ENCODE measurements around the gene KRT6A.
"Not testable (repeated sequence)": the region's sequence is repeated elsewhere in the genome, so short reads cannot be mapped to it uniquely, and the experiment has no call there.

KRT6A gene

DNA sequence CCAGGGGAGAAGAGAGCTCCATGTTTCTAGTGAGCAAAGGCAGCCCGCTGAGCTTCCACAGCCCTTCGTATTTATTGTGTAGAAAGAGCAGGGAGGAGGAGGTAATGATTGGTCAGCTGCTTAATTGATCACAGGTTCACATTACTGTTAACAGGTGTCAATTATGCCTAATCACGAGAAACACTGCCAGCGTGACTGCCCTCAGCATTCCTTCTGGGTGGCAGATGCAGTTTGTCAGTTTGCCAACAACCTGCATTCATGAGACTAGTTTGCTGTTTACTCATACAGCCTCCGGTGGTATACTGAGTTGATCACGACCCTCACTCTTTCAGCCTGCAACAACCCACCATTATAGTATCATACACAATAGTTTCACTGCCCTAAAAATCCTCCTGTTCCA, 7.5 kb upstream of the KRT6A start:
- not testable (repeated sequence) for DNase-seq

DNA sequence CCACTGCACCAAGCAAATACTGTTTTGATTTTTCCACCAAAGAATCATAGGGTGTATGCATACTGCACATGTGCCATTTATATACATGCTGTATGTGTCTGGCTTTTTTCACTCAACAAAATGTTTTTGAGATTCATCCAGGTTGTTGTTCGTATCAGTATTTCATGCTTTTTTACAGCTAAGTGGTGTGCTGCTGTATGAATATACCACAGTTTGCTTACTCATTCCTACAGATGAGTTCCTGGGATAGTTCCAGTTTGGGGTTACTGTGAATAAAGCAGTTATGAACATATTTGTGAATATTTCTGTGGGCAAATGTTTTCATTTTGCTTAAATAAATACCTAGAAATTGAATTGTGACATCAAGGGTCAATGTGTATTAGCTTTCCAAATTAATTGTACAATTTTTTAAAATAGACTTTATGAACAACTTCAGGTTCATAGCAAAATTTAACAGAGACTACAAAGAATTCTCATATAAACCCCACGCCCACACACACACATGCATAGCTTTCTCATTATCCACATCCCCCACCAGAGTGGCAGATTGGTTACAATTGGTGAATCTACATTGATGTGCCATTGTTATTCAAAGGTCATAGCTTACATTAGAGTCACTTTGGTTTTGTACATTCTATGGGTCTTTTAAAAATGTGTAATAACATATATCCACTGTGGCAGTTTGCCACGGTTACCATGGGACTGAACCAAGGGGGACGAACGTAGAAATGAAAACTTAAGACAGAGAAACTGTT, 6.9 kb upstream of the KRT6A start:
- DNase-seq = peak; percentile 78

DNA sequence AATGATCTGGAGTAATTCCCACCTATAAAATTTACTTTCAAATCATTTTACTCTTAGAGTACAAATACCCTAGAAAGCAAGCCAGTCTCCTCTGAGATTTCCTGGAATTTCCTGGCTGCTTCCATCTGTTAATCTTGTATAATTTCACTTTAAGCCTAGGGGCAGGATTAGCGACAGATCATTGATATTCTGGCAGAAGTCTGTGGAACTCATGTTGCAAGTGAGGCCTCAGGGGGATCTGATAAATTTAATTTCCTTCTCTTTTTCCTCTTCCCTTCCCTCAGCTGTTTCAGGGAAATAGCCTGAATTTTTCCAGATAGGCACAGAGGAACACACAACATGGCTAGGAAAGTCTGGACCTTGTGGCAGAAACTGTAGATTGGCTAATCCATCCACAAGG, 5.9 kb upstream of the KRT6A start:
- no peak for DNase-seq

DNA sequence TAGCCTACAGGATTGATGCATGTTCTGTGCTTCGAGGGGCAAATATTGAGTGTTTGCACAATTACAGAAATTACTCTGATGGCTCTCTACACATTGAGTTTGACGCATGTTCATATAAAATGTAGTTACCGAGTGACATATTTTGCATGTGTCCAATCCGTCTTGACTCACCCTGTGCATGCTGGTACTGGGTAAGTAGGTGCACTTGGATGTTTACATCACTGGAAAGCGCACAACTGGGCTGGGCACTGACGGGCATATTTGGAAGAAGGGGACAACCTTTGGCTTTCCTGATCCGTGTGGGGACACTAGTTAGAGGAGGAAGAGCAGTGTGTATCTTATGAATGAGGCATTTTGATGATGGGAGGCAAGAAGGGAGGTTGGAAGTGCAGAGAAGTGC, 4.9 kb upstream of the KRT6A start:
- no peak for DNase-seq

DNA sequence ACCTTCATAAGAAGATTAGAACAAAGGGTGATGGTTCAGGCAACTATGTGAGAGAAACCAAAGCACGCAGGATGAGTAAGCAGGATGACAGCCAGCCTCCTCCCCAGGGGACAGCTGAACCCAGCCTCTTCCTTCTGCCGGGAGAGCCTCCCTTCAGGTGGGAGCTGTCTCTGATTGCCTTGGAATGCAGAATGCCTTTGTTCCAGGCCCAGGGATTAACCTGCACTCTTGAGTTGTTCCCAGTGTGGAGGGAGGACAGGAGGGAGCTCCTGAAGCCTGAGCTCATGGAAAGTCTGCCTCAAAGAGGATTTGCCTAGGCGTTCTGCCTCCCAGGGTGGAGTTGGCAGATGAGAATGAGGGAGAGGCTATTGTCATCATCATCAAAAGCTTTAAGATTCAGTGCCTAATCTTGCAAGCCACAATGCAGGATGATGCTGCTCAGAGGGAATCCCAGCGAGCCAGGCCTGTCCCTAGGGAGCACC, 3.6 kb upstream of the KRT6A start:
- DNase-seq = peak; percentile 88

DNA sequence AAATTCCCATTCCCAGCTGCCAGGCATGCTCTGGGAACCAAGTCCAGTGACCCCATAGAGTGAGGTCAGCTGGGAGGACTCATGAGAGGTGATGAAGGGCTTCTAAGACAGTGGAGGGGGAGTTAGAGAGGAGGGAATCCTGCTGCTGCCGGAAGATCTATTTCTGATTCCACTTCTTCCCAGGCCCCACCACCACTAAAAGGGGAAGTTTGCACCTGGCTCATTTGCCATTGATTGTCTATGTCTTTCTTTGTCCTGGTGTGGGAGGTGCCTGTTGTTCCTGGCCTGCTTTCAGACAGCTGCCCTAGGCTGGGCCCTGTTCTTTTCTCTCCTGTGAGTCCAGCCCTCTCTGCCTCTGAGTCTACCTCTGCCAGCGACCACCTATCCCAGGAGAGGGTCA, 3.0 kb upstream of the KRT6A start:
- no peak for DNase-seq

DNA sequence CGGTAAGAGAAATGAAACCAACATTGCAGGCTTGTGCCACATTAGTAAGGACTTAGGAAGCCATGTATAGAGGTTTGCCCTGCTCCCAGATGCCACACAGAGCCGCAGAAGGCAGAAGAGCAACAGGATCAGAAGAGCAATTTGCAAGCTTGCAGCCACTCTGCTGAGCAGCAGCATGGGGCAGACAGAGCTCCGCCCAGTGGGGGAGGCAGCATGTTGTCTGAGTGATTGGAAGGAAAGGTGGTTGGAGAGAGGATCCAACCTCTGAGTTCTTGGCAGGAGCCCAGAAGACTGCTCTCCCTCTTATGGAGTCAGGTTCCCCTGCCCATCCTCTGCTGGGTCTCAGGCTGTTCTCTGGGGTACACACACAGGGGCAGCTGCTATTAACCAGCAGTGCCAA, 2.3 kb upstream of the KRT6A start:
- DNase-seq = peak; percentile 27

DNA sequence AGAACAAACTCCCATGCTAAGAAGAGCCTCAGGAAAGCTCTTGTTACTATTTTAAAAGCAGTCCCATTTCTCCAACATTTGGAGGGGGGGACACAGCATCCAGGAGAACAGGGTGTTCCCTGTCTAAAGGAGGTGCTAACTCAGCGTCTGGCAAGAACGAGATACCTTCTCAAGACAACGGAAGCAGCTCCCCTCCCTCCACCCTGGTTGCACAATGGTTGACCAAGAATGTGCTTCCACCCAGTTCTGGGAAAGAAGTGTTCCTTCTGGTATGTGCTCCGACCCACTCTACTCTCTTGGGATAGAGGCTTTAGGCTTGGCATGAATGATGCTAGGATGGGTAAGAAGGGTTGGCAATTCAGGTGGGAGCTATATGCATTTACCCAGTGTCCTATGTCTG, 1.5 kb upstream of the KRT6A start:
- peak; percentile 73 for DNase-seq

GRCh38 chr12:52494100-52494499, 1.0 kb upstream of the KRT6A start:
- no peak for DNase-seq

- DNase-seq = not testable (repeated sequence)
Measured at GRCh38 chr12:52492405-52492804, 652 bp downstream of the KRT6A start.

- not testable (repeated sequence) for DNase-seq
Measured at GRCh38 chr12:52491495-52491894, 1.6 kb downstream of the KRT6A start.

- DNase-seq = no peak
Measured at GRCh38 chr12:52488736-52489135, 4.3 kb downstream of the KRT6A start.

- DNase-seq = not testable (repeated sequence)
Measured at GRCh38 chr12:52487744-52488443, 5.2 kb downstream of the KRT6A start.

- no peak for DNase-seq
Measured at GRCh38 chr12:52487211-52487610, 5.8 kb downstream of the KRT6A start.

DNA sequence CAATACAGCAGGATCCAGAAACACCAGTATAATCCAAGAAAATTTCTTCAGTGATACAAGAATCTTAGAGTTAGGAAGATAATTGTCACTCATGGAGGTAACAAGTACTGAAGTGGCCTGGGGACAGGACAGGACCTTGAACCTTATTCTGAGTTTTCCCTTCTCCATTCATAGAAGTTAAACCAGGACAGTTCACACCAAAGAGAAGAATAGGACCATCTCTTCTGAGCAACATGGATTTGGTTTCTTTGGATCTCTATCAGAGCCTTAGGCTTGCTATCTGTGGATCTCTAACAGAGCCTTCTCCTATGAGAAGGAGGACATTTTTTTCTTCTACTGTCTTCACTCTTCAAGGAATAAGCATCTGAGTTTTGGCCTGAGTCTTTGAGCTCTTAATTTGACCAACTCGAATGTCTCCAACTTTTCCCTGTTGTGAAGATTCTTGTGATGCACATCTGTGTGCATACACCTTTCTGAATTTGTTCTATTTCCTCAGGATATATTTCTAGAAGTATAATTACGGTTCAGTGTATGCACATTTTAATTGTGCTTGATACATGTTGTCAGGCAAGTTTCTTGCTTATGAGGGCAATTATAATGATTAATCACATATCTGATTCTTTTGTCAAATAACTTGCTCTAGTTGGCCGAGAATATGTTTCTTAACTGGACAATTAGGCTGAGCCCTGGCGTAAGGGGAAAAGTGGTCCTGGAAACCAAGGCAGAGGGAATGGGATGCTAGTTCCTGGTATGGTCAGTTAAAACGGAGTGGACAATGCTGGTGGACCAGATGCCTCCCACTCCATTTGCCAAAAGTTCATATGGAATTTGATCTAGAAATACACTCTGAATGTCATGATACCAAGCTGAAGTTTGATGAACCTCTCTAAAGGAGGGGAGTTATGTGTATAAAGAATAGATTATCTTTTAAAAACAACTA, 6.6 kb downstream of the KRT6A start:
- no peak for DNase-seq

DNA sequence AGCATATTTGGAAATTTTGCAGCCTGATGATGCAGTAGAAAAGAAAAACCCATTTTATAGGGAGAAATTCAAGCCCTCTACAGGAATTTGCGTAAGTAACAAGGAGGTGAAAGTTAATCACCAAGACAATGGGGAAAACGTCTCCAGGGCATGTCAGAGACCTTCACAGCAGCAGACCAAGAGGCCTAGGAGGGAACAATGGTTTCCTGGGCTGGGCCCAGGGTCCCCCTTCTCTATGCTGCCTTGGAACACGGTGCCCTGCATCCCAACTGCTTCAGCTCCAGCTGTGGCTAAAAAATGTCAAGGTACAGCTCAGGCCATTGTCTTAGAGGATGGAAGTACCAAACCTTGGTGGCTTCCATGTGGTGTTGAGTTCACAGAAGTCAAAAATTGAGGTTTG, 13.0 kb downstream of the KRT6A start:
- no peak for DNase-seq

DNA sequence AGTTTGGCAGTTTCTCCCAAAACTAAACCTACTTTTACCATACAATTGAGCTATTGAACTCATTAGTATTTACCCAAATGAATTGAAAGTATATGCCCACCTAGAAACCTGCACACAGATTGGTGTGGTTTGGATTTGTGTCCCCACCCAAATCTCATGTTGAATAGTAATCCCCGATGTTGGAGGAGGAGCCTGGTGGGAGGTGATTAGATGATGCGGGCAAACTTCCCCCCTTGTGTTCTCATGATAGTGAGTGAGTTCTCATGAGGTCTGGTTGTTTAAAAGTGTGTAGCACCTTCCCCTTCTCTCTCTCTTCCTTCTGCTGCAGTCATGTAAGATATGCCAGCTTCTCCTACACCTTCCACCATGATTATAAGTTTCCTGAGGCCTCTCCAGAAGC, 15.4 kb downstream of the KRT6A start:
- DNase-seq = no peak

DNA sequence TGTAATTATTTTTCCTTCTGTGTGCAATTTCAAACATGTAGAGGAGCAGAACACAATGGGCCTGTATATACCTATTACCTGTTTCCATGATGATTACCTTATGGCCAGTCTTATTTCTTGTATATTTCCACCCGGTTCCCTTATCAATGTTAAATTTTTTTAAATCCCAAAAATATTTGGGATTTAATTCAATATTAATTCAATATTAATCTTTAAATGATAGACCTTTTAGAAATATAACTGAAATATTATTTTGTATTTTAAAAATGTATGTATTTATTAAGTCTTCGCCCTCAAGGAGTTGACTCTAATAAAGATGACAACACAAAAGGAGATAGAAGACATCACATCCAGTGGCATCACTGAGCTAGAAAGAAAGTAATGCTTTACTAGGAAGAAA, 18.8 kb downstream of the KRT6A start:
- no peak for DNase-seq

GRCh38 chr12:52473768-52474167, 19.3 kb downstream of the KRT6A start, which contains the start of gene KRT6C:
TSS of gene KRT6C (minus strand) at chr12:52473805. CDS start at chr12:52473737, 68 bp downstream.
- no peak for DNase-seq

- DNase-seq = no peak
Measured at GRCh38 chr12:52469853-52470252, 23.2 kb downstream of the KRT6A start.

DNA sequence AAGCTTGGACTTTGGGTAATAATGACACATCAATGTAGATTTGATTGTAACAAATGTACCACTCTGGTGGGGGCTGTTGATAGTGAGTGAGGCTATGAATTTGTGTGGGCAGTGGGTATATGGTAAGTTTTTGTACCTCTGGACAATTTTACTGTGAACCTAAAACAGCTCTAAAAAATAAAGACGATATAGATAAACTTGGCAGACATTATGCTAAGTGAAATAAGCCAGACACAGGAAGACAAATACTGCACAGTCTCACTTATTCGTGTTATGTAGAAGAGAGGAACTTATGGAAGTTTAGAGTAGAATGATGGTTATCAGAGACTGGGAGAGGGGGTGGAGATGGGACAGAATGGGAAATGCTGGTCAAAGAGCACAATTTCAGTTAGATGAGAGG, 28.2 kb downstream of the KRT6A start:
- no peak for DNase-seq

- DNase-seq = no peak
Measured at GRCh38 chr12:52461693-52462092, 31.4 kb downstream of the KRT6A start.

DNA sequence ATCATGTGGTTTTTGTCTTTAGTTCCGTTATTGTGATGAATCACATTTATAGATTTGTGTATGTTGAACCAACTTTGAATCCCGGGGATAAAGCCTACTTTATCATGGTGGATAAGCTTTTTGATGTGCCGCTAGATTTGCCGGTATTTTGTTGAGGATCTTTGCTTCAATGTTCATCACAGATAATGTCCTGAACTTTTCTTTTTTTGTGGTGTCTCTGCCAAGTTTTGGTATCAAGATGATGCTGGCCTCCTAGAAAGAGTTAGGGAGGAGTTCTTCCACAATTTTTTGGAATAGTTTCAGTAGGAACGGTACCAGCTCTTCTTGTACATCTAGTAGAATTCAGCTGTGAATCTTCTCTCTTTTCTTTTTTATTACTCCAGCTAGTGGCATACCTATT, 34.2 kb downstream of the KRT6A start:
- no peak for DNase-seq
